HUES48 (cell line): ENCODE results near the gene RYR2.
"Not testable (repeated sequence)": the region's sequence is repeated elsewhere in the genome, so short reads cannot be mapped to it uniquely, and the experiment has no call there.

ENCODE experiments used
- H3K27ac ChIP-seq: one replicate; pipeline ENCODE4 v1.7.0; 2013; ENCODE audit warnings: low read depth, low read length, inconsistent platforms
- H3K27me3 ChIP-seq: 2 replicates; pipeline ENCODE4 v1.6.1; 2013; ENCODE audit warnings: mild to moderate bottlenecking, low read length; ENCODE audit not compliant: control insufficient read depth, insufficient read depth
- H3K36me3 ChIP-seq: 2 replicates; pipeline ENCODE4 v1.6.1; 2013; ENCODE audit warnings: low read length; ENCODE audit not compliant: control insufficient read depth, insufficient read depth
- H3K4me1 ChIP-seq: 2 replicates; pipeline ENCODE4 v1.6.1; 2013; ENCODE audit warnings: mild to moderate bottlenecking, low read length; ENCODE audit not compliant: control insufficient read depth, insufficient read depth
- H3K4me3 ChIP-seq: 2 replicates; pipeline ENCODE4 v1.5.1; 2013; ENCODE audit warnings: mild to moderate bottlenecking, low read depth, low read length
- H3K9ac ChIP-seq: 2 replicates; pipeline ENCODE4 v1.6.1; 2013; ENCODE audit warnings: mild to moderate bottlenecking, low read depth, low read length, moderate library complexity
- H3K9me3 ChIP-seq: 2 replicates; pipeline ENCODE4 v1.6.1; 2013; ENCODE audit warnings: low read length; ENCODE audit not compliant: control insufficient read depth, insufficient read depth

The RYR2 gene

GRCh38 chr1:237794071-237794470 is 752.1 kb downstream of the RYR2 start:
- H3K4me1 ChIP-seq, result no peaks in the 10 kb centered on the region
- no peak overlapping the region for H3K27ac ChIP-seq
- no peak overlapping the region for H3K9ac ChIP-seq
- H3K27me3 ChIP-seq, result no peaks in the 10 kb centered on the region
- H3K9me3 ChIP-seq, result no peaks in the 10 kb centered on the region
- no peak overlapping the region for H3K4me3 ChIP-seq
- no peaks in the 10 kb centered on the region for H3K36me3 ChIP-seq

- Histone ChIP-seq H3K27ac (no peak overlapping the region), H3K27me3 (no peaks in the 10 kb centered on the region), H3K9me3 (no peaks in the 10 kb centered on the region), H3K4me3 (no peak overlapping the region), H3K4me1 (no peaks in the 10 kb centered on the region), H3K9ac (no peak overlapping the region), H3K36me3 (no peaks in the 10 kb centered on the region)
These were observed 753.6 kb downstream of the RYR2 start for GRCh38 chr1:237795558-237795957.

- Histone ChIP-seq H3K27me3 (no peaks in the 10 kb centered on the region), H3K27ac (no peak overlapping the region), H3K9ac (no peak overlapping the region), H3K9me3 (no peaks in the 10 kb centered on the region), H3K4me1 (no peaks in the 10 kb centered on the region), H3K4me3 (no peak overlapping the region), H3K36me3 (no peaks in the 10 kb centered on the region)
These were observed 757.9 kb downstream of the RYR2 start for GRCh38 chr1:237799762-237800474.

GRCh38 chr1:237804516-237804915 is 762.5 kb downstream of the RYR2 start:
- H3K27ac ChIP-seq, result no peak overlapping the region
- no peaks in the 10 kb centered on the region for H3K36me3 ChIP-seq
- H3K4me1 ChIP-seq, result no peaks in the 10 kb centered on the region
- H3K9ac ChIP-seq, result no peak overlapping the region
- no peak overlapping the region for H3K4me3 ChIP-seq
- H3K9me3 ChIP-seq, result no peaks in the 10 kb centered on the region
- no peaks in the 10 kb centered on the region for H3K27me3 ChIP-seq

- Histone ChIP-seq H3K27me3 (no peaks in the 10 kb centered on the region), H3K4me1 (peaks cover 8% of the 10 kb centered on the region; the same call in 1 of the 2 replicates), H3K4me3 (no peak overlapping the region), H3K36me3 (no peaks in the 10 kb centered on the region), H3K9me3 (no peaks in the 10 kb centered on the region), H3K27ac (no peak overlapping the region), H3K9ac (no peak overlapping the region)
These were observed 767.1 kb downstream of the RYR2 start for GRCh38 chr1:237809099-237809498.

GRCh38 chr1:237811633-237812032 is 769.6 kb downstream of the RYR2 start:
- Histone ChIP-seq H3K27me3 (no peaks in the 10 kb centered on the region), H3K9ac (no peak overlapping the region), H3K36me3 (no peaks in the 10 kb centered on the region), H3K4me3 (no peak overlapping the region), H3K4me1 (peaks cover 8% of the 10 kb centered on the region; the same call in 1 of the 2 replicates), H3K9me3 (no peaks in the 10 kb centered on the region), H3K27ac (no peak overlapping the region)

- Histone ChIP-seq H3K4me1 (peaks cover 8% of the 10 kb centered on the region; the same call in 1 of the 2 replicates), H3K27me3 (no peaks in the 10 kb centered on the region), H3K4me3 (no peak overlapping the region), H3K36me3 (no peaks in the 10 kb centered on the region), H3K9ac (no peak overlapping the region), H3K27ac (no peak overlapping the region), H3K9me3 (no peaks in the 10 kb centered on the region)
These were observed 770.1 kb downstream of the RYR2 start for GRCh38 chr1:237812061-237812460.

- Histone ChIP-seq H3K9ac (no peak overlapping the region), H3K36me3 (no peaks in the 10 kb centered on the region), H3K27ac (no peak overlapping the region), H3K9me3 (no peaks in the 10 kb centered on the region), H3K4me3 (no peak overlapping the region), H3K4me1 (peaks cover 8% of the 10 kb centered on the region; the same call in 1 of the 2 replicates), H3K27me3 (no peaks in the 10 kb centered on the region)
These were observed 772.4 kb downstream of the RYR2 start for GRCh38 chr1:237814319-237814924.

- Histone ChIP-seq H3K9ac (no peak overlapping the region), H3K9me3 (no peaks in the 10 kb centered on the region), H3K36me3 (no peaks in the 10 kb centered on the region), H3K27ac (no peak overlapping the region), H3K27me3 (no peaks in the 10 kb centered on the region), H3K4me3 (no peak overlapping the region), H3K4me1 (0 out of 2 replicates have a peak, but pooled peaks cover 8% of the 10 kb centered on the region)
These were observed 775.3 kb downstream of the RYR2 start for GRCh38 chr1:237817277-237817676.

- not testable (repeated sequence) for H3K4me1 ChIP-seq, H3K9me3 ChIP-seq, H3K27ac ChIP-seq, H3K36me3 ChIP-seq, H3K9ac ChIP-seq, H3K4me3 ChIP-seq, H3K27me3 ChIP-seq
These were observed 778.6 kb downstream of the RYR2 start for GRCh38 chr1:237820634-237821033.

- peak overlapping the region; percentile 48 for H3K27ac ChIP-seq
- 0 out of 2 replicates have a peak overlapping the region, but pooled peaks have one; percentile 10 for H3K9ac ChIP-seq
- H3K9me3 ChIP-seq, result no peaks in the 10 kb centered on the region
- H3K36me3 ChIP-seq, result no peaks in the 10 kb centered on the region
- peaks cover 29% of the 10 kb centered on the region for H3K4me1 ChIP-seq
- no peak overlapping the region for H3K4me3 ChIP-seq
- no peaks in the 10 kb centered on the region for H3K27me3 ChIP-seq
These were observed 790.9 kb downstream of the RYR2 start for GRCh38 chr1:237832858-237833257.
